Esophagus squamous epithelium (tissue), 4 donors: Measurements from ENCODE around the gene SH3RF1.

ENCODE experiments used
- POLR2A ChIP-seq, 4 donors: fragments of 450-650 bp; IDR thresholded peaks; one replicate each; pipeline ENCODE4 v1.6.1; 2017; ENCODE audit warnings: antibody characterized with exemption in 4 of 4, mild to moderate bottlenecking in 4 of 4, moderate library complexity in 3 of 4
- TF ChIP-seq, protein P1 (sequence below), 6 experiments: fragments of 450-650 bp in 4 of 6; fragments of 200-600 bp in 2 of 6; sonication (generic) in 2 of 6; IDR thresholded peaks; one replicate each; pipeline ENCODE4 v1.5.1; 2016 to 2019; ENCODE audit warnings: antibody characterized with exemption in 6 of 6, mild to moderate bottlenecking in 4 of 6, moderate library complexity in 4 of 6

DNA sequence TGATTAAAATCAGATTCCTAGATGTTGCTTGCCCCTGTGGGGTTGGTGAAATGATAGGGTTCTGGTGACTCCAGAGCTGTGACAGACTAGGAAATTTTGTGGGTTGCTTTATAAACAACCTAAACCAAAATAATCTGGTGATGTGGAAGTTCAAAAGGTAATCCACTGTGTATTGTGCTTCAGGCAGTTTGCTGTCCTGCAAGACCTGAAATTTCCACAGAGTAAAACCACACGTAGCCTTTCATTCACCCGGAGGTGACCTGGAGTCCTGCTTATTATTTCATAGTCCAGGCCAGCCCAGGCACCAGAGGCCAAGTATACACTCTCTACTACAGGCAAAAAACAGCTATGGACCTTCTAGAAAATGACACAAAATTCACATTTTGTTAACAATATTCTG is 146.1 kb downstream of the SH3RF1 start:
- TF ChIP-seq, protein P1, sequence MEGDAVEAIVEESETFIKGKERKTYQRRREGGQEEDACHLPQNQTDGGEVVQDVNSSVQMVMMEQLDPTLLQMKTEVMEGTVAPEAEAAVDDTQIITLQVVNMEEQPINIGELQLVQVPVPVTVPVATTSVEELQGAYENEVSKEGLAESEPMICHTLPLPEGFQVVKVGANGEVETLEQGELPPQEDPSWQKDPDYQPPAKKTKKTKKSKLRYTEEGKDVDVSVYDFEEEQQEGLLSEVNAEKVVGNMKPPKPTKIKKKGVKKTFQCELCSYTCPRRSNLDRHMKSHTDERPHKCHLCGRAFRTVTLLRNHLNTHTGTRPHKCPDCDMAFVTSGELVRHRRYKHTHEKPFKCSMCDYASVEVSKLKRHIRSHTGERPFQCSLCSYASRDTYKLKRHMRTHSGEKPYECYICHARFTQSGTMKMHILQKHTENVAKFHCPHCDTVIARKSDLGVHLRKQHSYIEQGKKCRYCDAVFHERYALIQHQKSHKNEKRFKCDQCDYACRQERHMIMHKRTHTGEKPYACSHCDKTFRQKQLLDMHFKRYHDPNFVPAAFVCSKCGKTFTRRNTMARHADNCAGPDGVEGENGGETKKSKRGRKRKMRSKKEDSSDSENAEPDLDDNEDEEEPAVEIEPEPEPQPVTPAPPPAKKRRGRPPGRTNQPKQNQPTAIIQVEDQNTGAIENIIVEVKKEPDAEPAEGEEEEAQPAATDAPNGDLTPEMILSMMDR (IDR thresholded peaks at IDR 0.05) = no peak
- TF ChIP-seq POLR2A (IDR thresholded peaks at IDR 0.05) = no peak
